ENCODE results near the gene SH3GLB2.
A peak's percentile ranks its signal among the peaks of the same experiment; 100 is the strongest.
"Not testable (repeated sequence)": the region's sequence is repeated elsewhere in the genome, so short reads cannot be mapped to it uniquely, and the experiment has no call there.

The SH3GLB2 gene

DNA sequence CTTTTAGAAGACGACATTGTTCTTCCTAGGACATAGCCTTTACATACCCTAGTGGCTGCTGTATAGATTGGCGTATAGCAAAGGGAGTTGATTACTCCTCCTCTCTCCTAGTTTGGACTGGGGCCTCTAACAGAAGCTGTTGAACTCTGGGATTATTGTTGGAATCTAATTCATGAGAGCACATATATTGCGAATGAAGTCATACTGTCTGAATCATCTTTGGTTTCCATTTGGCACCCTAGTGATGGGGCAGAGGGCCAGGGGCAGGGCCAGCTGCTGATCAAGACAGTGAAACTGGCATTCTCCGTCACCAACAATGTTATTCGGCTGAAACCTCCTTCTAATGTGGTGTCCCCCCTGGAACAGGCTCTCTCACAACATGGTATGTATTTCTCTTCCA is 40.3 kb downstream of the SH3GLB2 start:
- Mint-ChIP-seq H3K27ac (peak overlapping the region in 1 of 2 donors; percentile 22), H3K9me3 (no peaks in the 10 kb centered on the region), H3K4me1 (ENCODE audit: low read depth in 2 of 2) (no peaks in the 10 kb centered on the region), H3K36me3 (ENCODE audit: insufficient read depth) (peaks cover 75% of the 10 kb centered on the region), H3K4me3 (no peak overlapping the region), H3K27me3 (no peaks in the 10 kb centered on the region)
- DNase-seq (no peak), ATAC-seq (replicated peaks) (no peak)

DNA sequence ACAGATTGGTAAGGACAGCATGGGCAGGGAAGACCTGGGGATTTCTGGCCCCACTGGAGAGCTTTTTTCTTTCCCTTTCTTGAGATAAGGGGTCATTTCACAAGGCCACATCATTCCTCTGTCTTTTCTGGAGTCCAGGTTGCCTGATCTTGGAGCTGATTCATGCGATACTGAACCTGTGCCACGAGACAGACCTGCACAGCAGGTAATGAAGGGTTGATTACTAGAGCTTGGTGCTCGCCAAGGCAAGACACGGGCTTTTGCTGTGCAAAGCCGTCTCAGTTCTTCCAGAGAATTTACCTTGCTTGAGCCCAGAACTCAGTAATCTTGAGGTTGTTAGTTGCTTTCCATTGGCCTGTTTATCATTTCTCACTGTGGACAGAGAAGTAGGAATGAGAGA is 41.5 kb downstream of the SH3GLB2 start:
- ATAC-seq (replicated peaks), result no peak
- no peak overlapping the region for H3K4me3 Mint-ChIP-seq
- DNase-seq, result no peak
- H3K27me3 Mint-ChIP-seq, result no peaks in the 10 kb centered on the region
- H3K9me3 Mint-ChIP-seq, result no peaks in the 10 kb centered on the region
- no peak overlapping the region for H3K27ac Mint-ChIP-seq
- H3K4me1 Mint-ChIP-seq (ENCODE audit: low read depth in 2 of 2), result no peaks in the 10 kb centered on the region
- peaks cover 75% of the 10 kb centered on the region for H3K36me3 Mint-ChIP-seq (ENCODE audit: insufficient read depth)

DNA sequence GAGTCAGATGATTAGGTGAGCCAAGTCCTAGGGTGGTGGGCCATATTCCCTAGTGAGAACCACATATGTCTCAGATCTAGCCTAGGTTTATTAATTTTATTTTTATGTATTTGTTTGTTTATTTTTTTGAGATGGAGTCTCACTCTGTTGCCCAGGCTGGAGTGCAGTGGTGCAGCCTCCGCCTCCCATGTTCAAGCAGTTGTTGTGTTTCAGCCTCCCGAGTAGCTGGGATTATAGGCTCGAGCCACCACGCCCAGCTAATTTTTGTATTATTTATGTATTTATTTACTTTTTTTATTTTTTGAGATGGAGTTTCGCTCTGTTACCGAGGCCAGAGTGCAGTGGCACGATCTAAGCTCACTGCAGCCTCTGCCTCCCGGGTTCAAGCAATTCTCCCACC is 44.6 kb downstream of the SH3GLB2 start:
- peaks cover 80% of the 10 kb centered on the region for H3K36me3 Mint-ChIP-seq (ENCODE audit: insufficient read depth)
- H3K4me1 Mint-ChIP-seq (ENCODE audit: low read depth in 2 of 2), result no peaks in the 10 kb centered on the region
- H3K27me3 Mint-ChIP-seq, result no peaks in the 10 kb centered on the region
- H3K27ac Mint-ChIP-seq, result no peak overlapping the region
- no peaks in the 10 kb centered on the region for H3K9me3 Mint-ChIP-seq
- ATAC-seq (replicated peaks), result no peak
- DNase-seq, result no peak
- no peak overlapping the region for H3K4me3 Mint-ChIP-seq

DNA sequence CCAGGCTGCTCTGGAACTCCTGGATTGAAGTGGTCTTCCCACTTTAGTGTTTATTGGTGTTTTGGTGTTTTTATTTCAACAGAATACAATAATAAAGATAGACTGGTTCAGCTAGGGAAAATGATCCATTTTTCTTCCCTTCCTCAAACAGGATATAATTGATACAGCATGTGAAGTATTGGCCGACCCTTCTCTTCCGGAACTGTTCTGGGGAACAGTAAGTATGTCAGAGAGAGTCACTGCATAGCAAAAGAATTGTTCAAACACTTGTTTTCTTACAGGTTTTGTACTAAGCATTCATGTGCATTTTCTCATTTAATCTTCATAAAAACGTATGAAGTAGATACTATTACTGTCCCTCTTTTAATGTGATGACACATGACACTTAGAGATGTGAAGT is 49.0 kb downstream of the SH3GLB2 start:
- Mint-ChIP-seq H3K36me3 (ENCODE audit: insufficient read depth) (peaks cover 85% of the 10 kb centered on the region), H3K4me3 (no peak overlapping the region), H3K4me1 (ENCODE audit: low read depth in 2 of 2) (no peaks in the 10 kb centered on the region), H3K27ac (no peak overlapping the region), H3K27me3 (no peaks in the 10 kb centered on the region), H3K9me3 (no peaks in the 10 kb centered on the region)
- DNase-seq, result no peak
- no peak for ATAC-seq (replicated peaks)

DNA sequence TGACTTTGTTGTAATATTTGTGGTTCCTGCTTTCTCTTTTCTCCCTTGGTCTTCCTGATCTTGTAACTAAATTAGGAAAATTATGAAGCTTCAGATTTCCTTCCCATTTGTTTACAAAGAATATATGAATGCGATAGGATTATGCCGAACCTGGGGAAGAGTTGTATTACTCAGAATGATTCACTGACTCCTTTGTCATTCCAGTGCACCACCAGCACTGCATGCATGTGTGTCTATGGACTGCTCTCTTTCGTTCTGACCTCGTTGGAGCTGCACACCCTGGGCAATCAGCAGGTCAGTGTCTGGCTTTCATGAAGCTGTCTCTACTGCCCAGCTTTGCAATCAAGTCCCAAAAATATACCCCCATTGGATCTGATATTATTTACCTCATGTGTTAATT is 55.2 kb downstream of the SH3GLB2 start:
- Mint-ChIP-seq H3K4me3 (no peak overlapping the region), H3K4me1 (ENCODE audit: low read depth in 2 of 2) (no peaks in the 10 kb centered on the region), H3K9me3 (no peaks in the 10 kb centered on the region), H3K36me3 (ENCODE audit: insufficient read depth) (peaks cover 84% of the 10 kb centered on the region), H3K27ac (no peak overlapping the region), H3K27me3 (no peaks in the 10 kb centered on the region)
- ATAC-seq (replicated peaks) (no peak), DNase-seq (no peak)

DNA sequence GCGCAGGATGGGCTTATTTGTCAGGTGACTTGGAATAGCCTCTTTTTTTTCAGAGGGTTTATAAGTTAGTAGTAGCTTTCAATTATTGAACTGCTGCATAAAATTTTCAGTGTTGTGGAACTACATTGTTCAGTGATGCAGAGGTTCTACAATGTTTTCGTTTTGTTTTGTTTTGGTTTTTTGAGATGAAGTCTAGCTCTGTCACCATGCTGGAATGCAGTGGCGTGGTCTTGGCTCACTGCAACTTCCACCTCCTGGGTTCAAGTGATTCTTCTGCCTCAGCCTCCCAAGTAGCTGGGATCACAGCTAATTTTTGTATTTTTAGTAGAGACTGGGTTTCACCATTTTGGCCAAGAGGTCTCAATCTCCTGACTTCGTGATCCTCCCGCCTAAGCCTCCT is 58.6 kb downstream of the SH3GLB2 start:
- no peak overlapping the region for H3K4me3 Mint-ChIP-seq
- H3K27ac Mint-ChIP-seq, result no peak overlapping the region
- H3K9me3 Mint-ChIP-seq, result no peaks in the 10 kb centered on the region
- ATAC-seq (replicated peaks), result no peak
- DNase-seq, result no peak
- H3K27me3 Mint-ChIP-seq, result no peaks in the 10 kb centered on the region
- H3K4me1 Mint-ChIP-seq (ENCODE audit: low read depth in 2 of 2), result no peaks in the 10 kb centered on the region
- H3K36me3 Mint-ChIP-seq (ENCODE audit: insufficient read depth), result peaks cover 80% of the 10 kb centered on the region

DNA sequence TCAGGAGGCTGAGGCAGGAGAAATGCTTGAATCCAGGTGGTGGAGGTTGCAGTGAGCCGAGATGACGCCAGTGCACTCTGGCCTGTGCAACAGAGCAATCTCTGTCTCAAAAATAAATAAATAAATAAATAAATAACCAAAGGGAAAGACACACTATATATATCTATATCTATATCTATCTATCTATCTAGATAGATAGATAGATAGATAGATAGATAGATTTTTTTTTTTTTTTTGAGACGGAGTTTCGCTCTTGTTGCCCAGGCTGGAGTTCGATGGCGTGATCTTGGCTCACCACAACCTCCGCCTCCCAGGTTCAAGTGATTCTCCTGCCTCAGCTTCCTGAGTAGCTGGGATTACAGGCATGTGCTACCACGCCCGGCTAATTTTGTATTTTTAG is 66.7 kb downstream of the SH3GLB2 start:
- not testable (repeated sequence) for H3K27me3 Mint-ChIP-seq; H3K9me3 Mint-ChIP-seq; ATAC-seq (replicated peaks); DNase-seq; H3K4me1 Mint-ChIP-seq (ENCODE audit: low read depth in 2 of 2); H3K4me3 Mint-ChIP-seq; H3K27ac Mint-ChIP-seq
- H3K36me3 Mint-ChIP-seq (ENCODE audit: insufficient read depth), result peaks cover 89% of the 10 kb centered on the region
